Daoy (cell line): ENCODE results near the gene MAP1LC3B2. TPM values are rescaled to one million over a fixed set of nuclear protein-coding genes. Genes with fewer than 3 reads are reported as not detected.

Experiments
- DNase-seq: peaks from one replicate; pipeline ENCODE4 v3.0.0-alpha.2; 2015; ENCODE audit warnings: low read depth
- total RNA-seq: library from RNA; depleted of rRNA; stranded (reverse); fragments of >200 nt; shearing (Covaris generic); gene quantifications from 2 replicates; pipeline ENCODE4 v1.2.3, GENCODE V29; 2014; rRNA removed

MAP1LC3B2 gene
- total RNA-seq, 1 experiment from 2014 or later, result 0.17 TPM

- no peak for DNase-seq
Observed at GRCh38 chr12:116614194-116614915, 55.2 kb downstream of the MAP1LC3B2 start.

DNA sequence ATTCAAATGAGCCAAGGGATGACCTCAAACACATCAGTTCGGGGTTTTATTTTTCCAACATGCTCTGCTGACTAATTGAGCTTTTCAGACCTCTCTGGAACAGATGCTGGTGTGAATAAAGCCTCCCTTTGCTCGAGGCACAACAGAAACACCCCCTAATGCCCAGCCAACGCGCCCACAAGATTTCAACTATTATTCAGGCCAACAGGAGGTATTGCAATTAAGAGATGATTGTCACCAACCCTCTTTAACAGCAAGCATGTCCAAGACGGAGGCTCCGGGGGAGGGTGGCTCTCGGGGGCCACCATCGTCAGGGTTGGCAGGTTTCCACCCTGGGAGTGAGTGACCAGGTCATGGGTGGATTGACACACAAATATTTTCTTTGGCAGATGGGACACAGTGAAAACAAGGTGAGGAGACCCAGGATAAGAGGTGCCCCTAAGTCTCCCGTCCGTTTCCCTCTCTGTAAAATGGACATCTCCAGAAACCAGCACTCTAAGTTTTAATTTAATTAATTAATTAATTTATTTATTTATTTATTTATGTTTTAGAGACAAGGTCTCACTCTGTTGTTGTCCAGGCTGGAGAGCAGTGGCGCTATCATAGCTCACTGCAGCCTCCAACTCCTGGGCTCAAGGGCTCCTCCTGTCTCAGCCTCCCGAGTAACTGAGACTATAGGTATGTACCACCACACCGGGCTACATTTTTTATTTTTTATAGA, 56.1 kb downstream of the MAP1LC3B2 start:
- no peak for DNase-seq

GRCh38 chr12:116616536-116617248, 57.5 kb downstream of the MAP1LC3B2 start:
- no peak for DNase-seq

DNA sequence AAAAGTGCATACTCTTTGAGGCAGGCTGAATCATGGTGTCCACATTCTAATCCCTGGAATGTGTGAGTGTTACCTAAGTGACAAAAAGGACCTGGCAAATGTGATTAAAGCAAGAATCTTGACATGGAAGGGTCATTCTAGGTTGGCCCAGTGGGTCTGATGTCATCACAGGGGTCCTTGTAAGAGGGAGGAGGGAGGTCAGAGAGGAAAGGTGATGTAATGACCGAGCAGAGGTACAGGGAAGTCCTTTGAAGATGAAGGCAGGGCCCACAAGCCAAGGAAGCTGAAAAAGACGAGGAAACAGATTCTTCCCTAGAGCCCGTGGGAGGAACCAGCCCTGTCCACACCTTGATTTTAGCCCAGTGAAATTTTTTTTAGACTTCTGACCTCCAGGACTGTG, 60.1 kb downstream of the MAP1LC3B2 start:
- DNase-seq, result no peak

DNA sequence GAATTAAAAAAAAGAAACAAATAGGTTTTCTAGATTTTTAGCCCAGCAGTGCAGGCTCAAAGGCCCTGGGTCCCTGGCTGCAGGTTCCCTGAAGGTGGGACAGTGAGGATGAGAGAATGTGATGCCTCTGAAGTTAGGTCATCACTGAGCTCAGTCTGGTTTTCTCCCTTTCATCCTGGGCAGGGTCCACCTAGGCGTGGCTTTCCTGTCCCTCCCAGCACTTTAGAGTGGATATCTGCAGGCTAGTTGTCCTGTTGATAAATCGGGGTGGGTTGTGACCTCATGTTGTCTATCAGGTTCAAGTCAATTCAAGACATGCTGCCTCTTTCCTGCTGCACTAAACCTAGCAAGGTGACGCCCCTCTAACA, 60.9 kb downstream of the MAP1LC3B2 start:
- no peak for DNase-seq

DNA sequence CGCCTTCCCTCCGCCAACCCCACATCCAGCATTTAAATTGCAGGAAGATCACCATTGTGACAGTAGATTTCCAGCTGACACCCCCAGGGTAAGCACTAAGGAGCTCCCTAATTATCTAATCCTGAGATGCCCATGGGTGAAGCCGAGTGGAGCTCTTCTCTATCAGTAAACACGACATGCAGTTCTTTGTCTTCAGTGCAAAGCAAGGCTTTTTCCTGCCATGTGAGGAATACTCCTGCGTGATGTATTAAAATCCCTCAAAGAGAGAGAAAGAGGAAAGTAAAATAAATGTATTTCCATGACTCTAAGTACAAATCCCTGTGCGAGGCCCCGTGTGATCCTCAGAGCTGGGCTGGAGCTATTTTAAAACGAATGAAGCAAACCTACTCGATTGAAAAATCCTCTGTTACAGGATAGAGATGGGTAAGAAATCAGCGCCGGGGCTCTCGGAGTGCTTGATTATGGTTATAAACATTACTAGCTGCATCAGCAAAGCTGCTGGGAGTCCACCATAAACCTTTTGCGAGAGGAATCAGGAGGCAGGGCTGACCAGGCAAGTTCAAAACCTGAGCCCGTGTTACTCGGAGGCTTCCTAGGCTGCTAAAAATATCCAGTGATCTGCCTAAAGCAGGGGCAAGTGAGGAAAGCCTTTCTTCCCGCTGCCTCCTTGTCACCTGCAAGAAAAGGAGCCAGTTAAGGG, 61.5 kb downstream of the MAP1LC3B2 start:
- no peak for DNase-seq

DNA sequence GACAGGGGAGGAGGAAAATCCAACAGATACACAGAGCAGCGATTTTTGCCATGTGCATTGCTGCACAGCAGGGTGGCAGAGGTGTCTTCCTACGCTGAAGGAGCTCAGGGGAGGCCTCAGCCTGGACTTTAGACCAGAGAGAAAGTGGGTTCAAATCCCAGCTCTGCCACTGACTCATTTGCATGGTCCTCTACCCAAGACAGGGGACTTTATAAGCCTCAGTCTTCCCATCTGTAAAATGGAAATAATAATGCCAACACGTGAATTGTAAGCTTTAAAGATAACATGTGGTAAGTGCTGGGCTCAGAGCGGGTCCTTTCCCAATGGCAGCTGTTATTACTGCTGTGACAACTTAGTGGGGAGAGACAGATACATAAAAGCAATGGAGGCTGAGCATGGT, 62.0 kb downstream of the MAP1LC3B2 start:
- no peak for DNase-seq

DNA sequence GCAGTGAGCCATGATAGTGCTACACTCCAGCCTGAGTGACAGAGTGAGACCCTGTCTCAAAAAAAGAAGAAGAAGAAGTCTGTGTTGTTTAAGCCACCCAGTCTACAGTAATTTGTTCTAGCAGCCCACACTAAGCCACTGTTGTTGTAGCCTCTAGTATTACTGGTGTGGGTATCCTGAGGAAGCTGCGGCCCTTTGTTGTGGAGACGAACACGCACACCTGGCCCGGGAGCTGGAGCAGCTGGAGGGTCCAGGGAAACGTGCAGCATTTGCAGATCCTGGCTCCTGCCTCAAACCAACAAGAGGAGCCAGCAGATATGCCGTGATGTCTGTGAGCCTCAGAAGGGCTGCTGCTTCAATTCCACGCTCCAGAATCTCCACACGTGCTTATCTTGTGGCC, 65.3 kb downstream of the MAP1LC3B2 start:
- no peak for DNase-seq

- DNase-seq, result no peak
Observed at GRCh38 chr12:116626153-116626552, 67.0 kb downstream of the MAP1LC3B2 start.

Other genes with a start within 250 kb of the MAP1LC3B2 start
- 38.9 and 53.5 TPM in 2 replicates for gene SPRING1, start 178.7 kb downstream of the MAP1LC3B2 start, total RNA-seq
- 4.6 and 11.4 TPM in 2 replicates for gene RNFT2, start 178.9 kb downstream of the MAP1LC3B2 start, total RNA-seq